ENCODE measurements around the gene ALDH3B1. TPM values are rescaled to one million over a fixed set of nuclear protein-coding genes. Genes with fewer than 3 reads are reported as not detected.

ALDH3B1 gene
- total RNA-seq, 1 donor from 2014 or later = 1.3 TPM

DNA sequence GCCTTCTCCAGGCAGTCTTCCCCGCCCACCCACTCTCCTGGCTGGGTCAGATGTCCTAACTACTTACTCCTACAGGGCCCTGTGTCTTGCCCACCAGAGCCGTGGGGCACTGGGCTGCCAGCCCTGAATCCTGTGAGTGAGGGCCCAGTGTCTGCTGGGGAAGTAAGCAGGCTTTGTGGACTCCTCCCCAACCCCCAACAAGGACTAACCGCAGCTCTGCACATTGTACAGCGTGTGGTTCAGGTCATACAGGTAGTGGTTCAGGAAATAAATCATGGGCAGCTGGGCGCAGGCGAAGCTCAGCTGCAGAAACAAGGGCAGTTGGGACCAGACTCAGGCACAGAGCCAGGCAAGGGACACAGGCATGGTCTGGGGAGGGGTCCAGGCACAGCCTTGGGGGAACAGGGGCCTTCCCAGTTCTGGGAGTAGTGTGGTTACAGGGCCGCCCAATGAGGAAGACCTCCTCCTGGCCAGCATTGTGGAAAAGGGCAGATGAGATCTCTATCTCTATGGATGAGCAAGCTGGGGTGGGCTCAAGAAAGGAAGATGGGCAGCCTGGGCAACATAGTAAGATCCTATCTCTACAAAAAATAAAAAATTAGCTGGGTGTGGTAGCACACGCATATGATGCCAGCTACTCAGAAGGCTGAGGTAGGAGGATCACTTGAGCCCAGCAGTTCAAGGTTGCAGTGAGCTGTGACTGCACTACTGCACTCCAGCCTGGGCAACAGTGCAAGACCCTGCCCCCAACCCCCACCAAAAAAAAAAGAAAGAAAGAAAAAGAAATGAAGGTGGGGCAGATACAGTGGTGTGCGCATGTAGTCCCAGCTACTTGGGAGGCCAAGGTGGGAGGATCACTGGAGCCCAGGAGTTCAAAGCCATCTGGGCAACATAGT, 11.7 kb upstream of the ALDH3B1 start:
- H3K79me2 ChIP-seq (ENCODE audit: insufficient read depth, low read length) = no peaks in the 10 kb centered on the region
- no peaks in the 10 kb centered on the region for H3K4me1 ChIP-seq (ENCODE audit: insufficient read depth, low read length)
- H3K27ac ChIP-seq (ENCODE audit: low read depth, low read length) = no peak overlapping the region
- FAIRE-seq = no peak
- H3K27ac Mint-ChIP-seq (ENCODE audit: unreplicated experiment) = peak overlapping the region; percentile 41
- no peak overlapping the region for H3K4me2 ChIP-seq (ENCODE audit: low read length)
- H3K4me1 Mint-ChIP-seq (ENCODE audit: low read depth, unreplicated experiment) = no peaks in the 10 kb centered on the region
- no peaks in the 10 kb centered on the region for H3K36me3 ChIP-seq (ENCODE audit: insufficient read depth, low read length)
- H3K9me3 Mint-ChIP-seq (ENCODE audit: unreplicated experiment) = no peaks in the 10 kb centered on the region
- peaks cover 19% of the 10 kb centered on the region for H3K36me3 Mint-ChIP-seq (ENCODE audit: low read depth, unreplicated experiment)
- H3K9me3 ChIP-seq (ENCODE audit: insufficient read depth, low read depth, low read length) = no peaks in the 10 kb centered on the region
- no peak overlapping the region for H3K4me3 ChIP-seq (ENCODE audit: insufficient read depth, low read depth, low read length)
- H3K9ac ChIP-seq (ENCODE audit: low read length) = no peak overlapping the region
- H2AFZ ChIP-seq (ENCODE audit: low read depth, low read length) = no peak overlapping the region
- DNase-seq (ENCODE audit: low read depth) = no peak
- H3K27me3 Mint-ChIP-seq (ENCODE audit: low read depth, unreplicated experiment) = peaks cover 10% of the 10 kb centered on the region
- TF ChIP-seq EZH2 (IDR thresholded peaks at IDR 0.05; ENCODE audit: insufficient read depth, low read length) = no peak
- TF ChIP-seq, protein P1, sequence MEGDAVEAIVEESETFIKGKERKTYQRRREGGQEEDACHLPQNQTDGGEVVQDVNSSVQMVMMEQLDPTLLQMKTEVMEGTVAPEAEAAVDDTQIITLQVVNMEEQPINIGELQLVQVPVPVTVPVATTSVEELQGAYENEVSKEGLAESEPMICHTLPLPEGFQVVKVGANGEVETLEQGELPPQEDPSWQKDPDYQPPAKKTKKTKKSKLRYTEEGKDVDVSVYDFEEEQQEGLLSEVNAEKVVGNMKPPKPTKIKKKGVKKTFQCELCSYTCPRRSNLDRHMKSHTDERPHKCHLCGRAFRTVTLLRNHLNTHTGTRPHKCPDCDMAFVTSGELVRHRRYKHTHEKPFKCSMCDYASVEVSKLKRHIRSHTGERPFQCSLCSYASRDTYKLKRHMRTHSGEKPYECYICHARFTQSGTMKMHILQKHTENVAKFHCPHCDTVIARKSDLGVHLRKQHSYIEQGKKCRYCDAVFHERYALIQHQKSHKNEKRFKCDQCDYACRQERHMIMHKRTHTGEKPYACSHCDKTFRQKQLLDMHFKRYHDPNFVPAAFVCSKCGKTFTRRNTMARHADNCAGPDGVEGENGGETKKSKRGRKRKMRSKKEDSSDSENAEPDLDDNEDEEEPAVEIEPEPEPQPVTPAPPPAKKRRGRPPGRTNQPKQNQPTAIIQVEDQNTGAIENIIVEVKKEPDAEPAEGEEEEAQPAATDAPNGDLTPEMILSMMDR (IDR thresholded peaks at IDR 0.05; ENCODE audit: insufficient read depth, low read depth, low read length) = no peak
- H4K20me1 ChIP-seq (ENCODE audit: insufficient read depth, low read length) = no peaks in the 10 kb centered on the region
- H3K27me3 ChIP-seq (ENCODE audit: insufficient read depth, low read length) = no peaks in the 10 kb centered on the region
- H3K4me3 Mint-ChIP-seq (ENCODE audit: unreplicated experiment) = no peak overlapping the region

DNA sequence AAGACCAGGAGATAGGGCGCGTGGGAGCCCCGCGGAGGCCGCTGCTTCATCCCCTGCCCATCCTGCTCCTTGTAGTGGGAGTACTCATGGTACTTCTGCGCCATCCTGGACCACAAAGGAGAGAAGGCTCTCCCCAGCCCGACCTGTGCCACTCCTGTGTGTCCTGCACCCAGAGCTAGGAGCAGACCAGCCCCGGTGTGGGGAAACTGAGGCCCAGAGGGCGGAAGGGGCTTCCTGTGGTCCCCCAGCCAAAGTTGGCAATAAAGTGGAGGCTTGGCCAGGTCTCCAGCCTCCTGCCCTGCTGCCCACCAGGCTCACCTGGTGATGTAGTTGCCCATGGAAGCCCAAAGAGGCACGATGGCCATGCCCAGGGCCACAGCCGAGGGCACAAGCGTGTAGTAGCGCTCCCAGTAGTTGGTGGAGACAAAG, 10.9 kb upstream of the ALDH3B1 start:
- Mint-ChIP-seq H3K4me1 (ENCODE audit: low read depth, unreplicated experiment) (no peaks in the 10 kb centered on the region), H3K27me3 (ENCODE audit: low read depth, unreplicated experiment) (peaks cover 6% of the 10 kb centered on the region), H3K27ac (ENCODE audit: unreplicated experiment) (no peak overlapping the region), H3K36me3 (ENCODE audit: low read depth, unreplicated experiment) (peaks cover 14% of the 10 kb centered on the region), H3K9me3 (ENCODE audit: unreplicated experiment) (no peaks in the 10 kb centered on the region), H3K4me3 (ENCODE audit: unreplicated experiment) (no peak overlapping the region)
- TF ChIP-seq EZH2 (IDR thresholded peaks at IDR 0.05; ENCODE audit: insufficient read depth, low read length) = no peak
- TF ChIP-seq, protein P1 (IDR thresholded peaks at IDR 0.05; ENCODE audit: insufficient read depth, low read depth, low read length) = no peak
- Histone ChIP-seq H3K4me1 (ENCODE audit: insufficient read depth, low read length) (no peaks in the 10 kb centered on the region), H3K4me2 (ENCODE audit: low read length) (no peak overlapping the region), H2AFZ (ENCODE audit: low read depth, low read length) (no peak overlapping the region), H3K27ac (ENCODE audit: low read depth, low read length) (no peak overlapping the region), H4K20me1 (ENCODE audit: insufficient read depth, low read length) (no peaks in the 10 kb centered on the region), H3K9ac (ENCODE audit: low read length) (no peak overlapping the region), H3K79me2 (ENCODE audit: insufficient read depth, low read length) (no peaks in the 10 kb centered on the region), H3K36me3 (ENCODE audit: insufficient read depth, low read length) (no peaks in the 10 kb centered on the region), H3K27me3 (ENCODE audit: insufficient read depth, low read length) (no peaks in the 10 kb centered on the region), H3K4me3 (ENCODE audit: insufficient read depth, low read depth, low read length) (no peak overlapping the region), H3K9me3 (ENCODE audit: insufficient read depth, low read depth, low read length) (no peaks in the 10 kb centered on the region)
- DNase-seq (ENCODE audit: low read depth) = no peak
- FAIRE-seq = no peak

DNA sequence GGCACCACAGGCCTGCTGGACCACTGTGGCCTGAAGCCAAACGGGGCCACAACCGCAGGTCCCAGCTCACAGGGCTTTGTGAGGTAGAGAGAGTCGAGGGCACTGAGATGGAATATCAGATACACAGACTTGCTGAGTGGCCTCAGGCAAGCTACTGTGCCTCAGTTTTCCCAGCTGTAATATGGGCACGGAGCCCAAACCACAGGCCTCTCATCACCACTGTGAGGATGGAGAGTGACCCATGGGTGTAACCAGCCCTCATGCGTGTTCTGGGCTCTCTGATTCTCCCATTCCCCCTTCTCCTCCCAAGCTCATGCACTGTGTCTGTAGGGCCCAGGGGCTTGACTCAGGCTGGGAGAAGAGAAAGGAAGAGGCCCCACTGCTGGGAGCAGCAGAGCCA, 10.4 kb upstream of the ALDH3B1 start:
- FAIRE-seq = no peak
- H3K4me1 ChIP-seq (ENCODE audit: insufficient read depth, low read length) = no peaks in the 10 kb centered on the region

More for the DNA sequence above, 10.4 kb upstream of the ALDH3B1 start:
- H3K9me3 Mint-ChIP-seq (ENCODE audit: unreplicated experiment) = no peaks in the 10 kb centered on the region
- H3K4me3 Mint-ChIP-seq (ENCODE audit: unreplicated experiment) = no peak overlapping the region
- peaks cover 14% of the 10 kb centered on the region for H3K36me3 Mint-ChIP-seq (ENCODE audit: low read depth, unreplicated experiment)
- Histone ChIP-seq H3K27ac (ENCODE audit: low read depth, low read length) (no peak overlapping the region), H3K4me2 (ENCODE audit: low read length) (no peak overlapping the region), H2AFZ (ENCODE audit: low read depth, low read length) (no peak overlapping the region), H3K9me3 (ENCODE audit: insufficient read depth, low read depth, low read length) (no peaks in the 10 kb centered on the region), H3K79me2 (ENCODE audit: insufficient read depth, low read length) (no peaks in the 10 kb centered on the region), H3K4me3 (ENCODE audit: insufficient read depth, low read depth, low read length) (no peak overlapping the region), H3K27me3 (ENCODE audit: insufficient read depth, low read length) (no peaks in the 10 kb centered on the region), H3K36me3 (ENCODE audit: insufficient read depth, low read length) (no peaks in the 10 kb centered on the region), H4K20me1 (ENCODE audit: insufficient read depth, low read length) (no peaks in the 10 kb centered on the region), H3K9ac (ENCODE audit: low read length) (no peak overlapping the region)
- no peak overlapping the region for H3K27ac Mint-ChIP-seq (ENCODE audit: unreplicated experiment)
- no peaks in the 10 kb centered on the region for H3K4me1 Mint-ChIP-seq (ENCODE audit: low read depth, unreplicated experiment)
- no peak for DNase-seq (ENCODE audit: low read depth)
- peaks cover 6% of the 10 kb centered on the region for H3K27me3 Mint-ChIP-seq (ENCODE audit: low read depth, unreplicated experiment)
- no peak for TF ChIP-seq EZH2 (IDR thresholded peaks at IDR 0.05; ENCODE audit: insufficient read depth, low read length)
- TF ChIP-seq, protein P1 (IDR thresholded peaks at IDR 0.05; ENCODE audit: insufficient read depth, low read depth, low read length) = no peak
